B cell (primary cell): ENCODE data around the gene MYZAP. TPM values are rescaled to one million over a fixed set of nuclear protein-coding genes. Genes with fewer than 3 reads are reported as not detected.

Experiments used
- ATAC-seq: fragments of 200-7000 bp; cut with Tn5 transposase; one replicate; pipeline ENCODE4 v1.10.0; 2021; ENCODE audit warnings: low read depth, mild to moderate bottlenecking, moderate number of reproducible peaks, moderate library complexity
- CTCF ChIA-PET: fragments of 350-600 bp; sonication (Branson Sonifier 250); formaldehyde crosslinking; loops from one replicate; lab custom pipeline; 2021; ENCODE audit warnings: antibody characterized with exemption, inconsistent platforms; lab: Charles Lee
- POLR2A ChIA-PET: fragments of 350-600 bp; sonication (Branson Sonifier 250); formaldehyde crosslinking; loops from one replicate; lab custom pipeline; 2021; ENCODE audit warnings: antibody characterized with exemption; lab: Charles Lee
- DNase-seq: peaks from one replicate; pipeline ENCODE4 v3.0.0; 2013
- H2AFZ ChIP-seq: 2 replicates; pipeline ENCODE4 v1.6.1; 2012; ENCODE audit warnings: mild to moderate bottlenecking, low read depth, low read length; ENCODE audit not compliant: insufficient read depth, poor library complexity, severe bottlenecking
- H3K27ac ChIP-seq, 2 donors: 1 replicate in 1 of 2; 2 replicates in 1 of 2; pipeline ENCODE4 v1.5.1; 2012 to 2013; ENCODE audit warnings: low read length in 2 of 2, mild to moderate bottlenecking in 2 of 2, moderate library complexity in 1 of 2
- H3K27me3 ChIP-seq, 4 experiments: fragments of 200-600 bp in 1 of 4; sonication (generic) in 1 of 4; replicated peaks in 1 of 4; 1 replicate in 2 of 4; 2 replicates in 2 of 4; pipeline versions ENCODE4 v1.6.1 to v1.7.0; 2013 to 2016; ENCODE audit warnings: low read length in 3 of 4, mild to moderate bottlenecking in 2 of 4, mixed read lengths in 1 of 4, moderate library complexity in 1 of 4; ENCODE audit not compliant: insufficient read depth in 4 of 4, control insufficient read depth in 3 of 4; ENCODE audit errors: control extremely low read depth in 1 of 4
- H3K36me3 ChIP-seq, 2 experiments: replicated peaks in 1 of 2; 1 replicate in 1 of 2; 2 replicates in 1 of 2; pipeline versions ENCODE4 v1.6.1 to v1.7.1; 2013; ENCODE audit warnings: low read length in 1 of 2; ENCODE audit not compliant: insufficient read depth in 2 of 2, control insufficient read depth in 1 of 2; ENCODE audit errors: control extremely low read depth in 1 of 2, extremely low read depth in 1 of 2
- H3K4me1 ChIP-seq, 2 donors: fragments of 200-600 bp in 1 of 2; sonication (generic) in 1 of 2; 1 replicate in 1 of 2; 2 replicates in 1 of 2; pipeline versions ENCODE4 v1.5.1 to v1.6.1; 2013 to 2017; ENCODE audit warnings: low read length in 2 of 2; ENCODE audit not compliant: control insufficient read depth in 2 of 2, insufficient read depth in 2 of 2
- H3K4me2 ChIP-seq: replicated peaks from 2 replicates; pipeline ENCODE3; 2012; ENCODE audit warnings: mild to moderate bottlenecking, low read depth, low read length; ENCODE audit not compliant: poor library complexity, severe bottlenecking
- H3K4me3 ChIP-seq, 5 experiments: fragments of 200-600 bp in 1 of 5; sonication (generic) in 1 of 5; 1 replicate in 3 of 5; 2 replicates in 2 of 5; pipeline versions ENCODE4 v1.5.1 to v1.7.0; 2011 to 2016; ENCODE audit warnings: low read length in 4 of 5, mild to moderate bottlenecking in 4 of 5, low read depth in 2 of 5, control low read depth in 1 of 5, moderate library complexity in 1 of 5; ENCODE audit not compliant: insufficient read depth in 1 of 5; ENCODE audit errors: control extremely low read depth in 1 of 5, extremely low read depth in 1 of 5
- H3K79me2 ChIP-seq: fragments of 200-600 bp; sonication (generic); one replicate; pipeline ENCODE4 v1.6.0; 2016; ENCODE audit warnings: low read length; ENCODE audit not compliant: control insufficient read depth, insufficient read depth
- H3K9ac ChIP-seq: fragments of 200-600 bp; sonication (generic); 2 replicates; pipeline ENCODE4 v1.6.1; 2017; ENCODE audit warnings: mild to moderate bottlenecking, low read length, moderate library complexity
- H3K9me3 ChIP-seq, 3 donors: one replicate each; pipeline versions ENCODE4 v1.6.1 to v1.7.1; 2013; ENCODE audit warnings: low read length in 2 of 3; ENCODE audit not compliant: control insufficient read depth in 2 of 3, insufficient read depth in 1 of 3; ENCODE audit errors: control extremely low read depth in 1 of 3
- H4K20me1 ChIP-seq: 2 replicates; pipeline ENCODE4 v1.6.0; 2012; ENCODE audit warnings: mild to moderate bottlenecking, low read length; ENCODE audit not compliant: insufficient read depth, control insufficient read depth, poor library complexity, severe bottlenecking
- H3K27ac Mint-ChIP-seq: one replicate; pipeline ENCODE4 v1.8.0; 2021; ENCODE audit warnings: mixed read lengths
- H3K27me3 Mint-ChIP-seq: one replicate; pipeline ENCODE4 v1.8.0; 2021; ENCODE audit warnings: mixed read lengths
- H3K4me1 Mint-ChIP-seq: one replicate; pipeline ENCODE4 v1.8.0; 2021; ENCODE audit warnings: mixed read lengths
- H3K4me3 Mint-ChIP-seq: one replicate; pipeline ENCODE4 v1.8.0; 2021; ENCODE audit warnings: mixed read lengths
- H3K9me3 Mint-ChIP-seq: one replicate; pipeline ENCODE4 v1.8.0; 2022; ENCODE audit warnings: mixed read lengths; ENCODE audit not compliant: insufficient read depth
- EZH2 ChIP-seq: IDR thresholded peaks from 2 replicates; pipeline ENCODE4 v1.6.1; 2012; ENCODE audit warnings: borderline replicate concordance, low read depth, mild to moderate bottlenecking, moderate library complexity, low read length; ENCODE audit not compliant: insufficient read depth, poor library complexity, severe bottlenecking
- WGBS: methylation state at CpG from one replicate; pipeline ENCODE4 v1.1.5; 2013; ENCODE audit warnings: missing lambda C conversion rate; ENCODE audit not compliant: insufficient coverage; 5-methylcytosine and 5-hydroxymethylcytosine counted together
- intact Hi-C: fragments of 100-400 bp; cut with micrococcal nuclease; formaldehyde crosslinking; loops from one replicate; pipeline ENCODE4 v1.10.0; 2022
- polyA plus RNA-seq: library from polyadenylated mRNA; depleted of rRNA; stranded (reverse); fragments of >200 nt; gene quantifications from 2 replicates; pipeline ENCODE4 v1.2.3, GENCODE V29; 2012
- total RNA-seq, 2 donors: library from RNA; stranded (reverse); fragments of 120-200 nt in 1 of 2; gene quantifications; 1 replicate in 1 of 2; 2 replicates in 1 of 2; pipeline versions ENCODE4 v1.2.3 to v1.2.4, GENCODE V29; 2013 to 2022
- TF ChIP-seq, protein P1 (sequence below): fragments of 200-600 bp; IDR thresholded peaks from one replicate; pipeline ENCODE4 v1.8.0; 2022; ENCODE audit warnings: antibody characterized with exemption, mild to moderate bottlenecking

The MYZAP gene
- total and polyA plus RNA-seq, 2 donors (not counting 1 experiment from before 2014, with no cell fraction given): 1.0 to 2.8 TPM

- Mint-ChIP-seq H3K27ac (no peak overlapping the region), H3K9me3 (no peaks in the 10 kb centered on the region), H3K4me3 (no peak overlapping the region), H3K4me1 (peaks cover 11% of the 10 kb centered on the region), H3K27me3 (peaks cover 9% of the 10 kb centered on the region)
- Histone ChIP-seq H3K9ac (no peak overlapping the region), H3K36me3 (no peaks in the 10 kb centered on the region), H3K4me3 (no peak overlapping the region), H2AFZ (no peak overlapping the region), H3K4me2 (no peak overlapping the region), H3K79me2 (no peaks in the 10 kb centered on the region), H3K27ac (no peak overlapping the region), H3K27me3 (peaks cover 0 to 1% (median 0%) of the 10 kb centered on the region in 4 experiments), H3K9me3 (no peaks in the 10 kb centered on the region), H4K20me1 (no peaks in the 10 kb centered on the region), H3K4me1 (peaks cover 3 to 6% of the 10 kb centered on the region in 2 donors)
- CTCF ChIA-PET: interaction anchor here (1.3 to 3.4 kb wide), 4 partner anchors 10 to 18 kb away, joined by 3 to 10 read pairs (median 4); no protein-coding TSS in a partner anchor
- no peak for DNase-seq
- intact Hi-C loops: no loop called here
- POLR2A ChIA-PET: no interaction called here
- no peak for TF ChIP-seq EZH2
- TF ChIP-seq, protein P1, sequence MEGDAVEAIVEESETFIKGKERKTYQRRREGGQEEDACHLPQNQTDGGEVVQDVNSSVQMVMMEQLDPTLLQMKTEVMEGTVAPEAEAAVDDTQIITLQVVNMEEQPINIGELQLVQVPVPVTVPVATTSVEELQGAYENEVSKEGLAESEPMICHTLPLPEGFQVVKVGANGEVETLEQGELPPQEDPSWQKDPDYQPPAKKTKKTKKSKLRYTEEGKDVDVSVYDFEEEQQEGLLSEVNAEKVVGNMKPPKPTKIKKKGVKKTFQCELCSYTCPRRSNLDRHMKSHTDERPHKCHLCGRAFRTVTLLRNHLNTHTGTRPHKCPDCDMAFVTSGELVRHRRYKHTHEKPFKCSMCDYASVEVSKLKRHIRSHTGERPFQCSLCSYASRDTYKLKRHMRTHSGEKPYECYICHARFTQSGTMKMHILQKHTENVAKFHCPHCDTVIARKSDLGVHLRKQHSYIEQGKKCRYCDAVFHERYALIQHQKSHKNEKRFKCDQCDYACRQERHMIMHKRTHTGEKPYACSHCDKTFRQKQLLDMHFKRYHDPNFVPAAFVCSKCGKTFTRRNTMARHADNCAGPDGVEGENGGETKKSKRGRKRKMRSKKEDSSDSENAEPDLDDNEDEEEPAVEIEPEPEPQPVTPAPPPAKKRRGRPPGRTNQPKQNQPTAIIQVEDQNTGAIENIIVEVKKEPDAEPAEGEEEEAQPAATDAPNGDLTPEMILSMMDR: no peak
- WGBS: 100% methylated on average over 1 of the region's 4 CpGs
- ATAC-seq: no peak
These were observed 18.6 kb upstream of the MYZAP start for GRCh38 chr15:57573151-57573550.

DNA sequence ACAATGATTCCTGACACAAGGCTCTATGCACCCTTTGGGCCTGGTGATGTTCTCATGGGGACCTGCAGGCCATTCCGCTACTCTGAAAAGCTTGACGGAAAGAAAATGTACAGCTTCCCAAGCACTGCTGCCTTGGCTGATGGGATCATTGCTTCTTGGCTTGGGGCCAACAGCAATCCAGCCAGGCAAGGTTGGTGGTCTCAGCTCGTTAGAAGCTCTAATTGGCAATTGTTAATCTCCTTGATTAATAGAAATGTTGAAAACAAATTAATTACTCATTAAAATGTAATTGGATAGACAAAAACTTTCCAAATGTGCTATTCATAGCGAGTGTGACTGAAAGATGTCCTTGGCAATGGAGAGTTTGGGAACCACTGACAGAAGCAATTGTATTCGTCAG is 16.3 kb upstream of the MYZAP start:
- intact Hi-C loops: no loop called here
- H3K4me1 ChIP-seq: no peaks in the 10 kb centered on the region
- TF ChIP-seq, protein P1: no peak
- no peak for TF ChIP-seq EZH2
- POLR2A ChIA-PET: no interaction called here
- H2AFZ ChIP-seq: no peak overlapping the region
- H3K36me3 ChIP-seq: no peaks in the 10 kb centered on the region
- Mint-ChIP-seq H3K27ac (no peak overlapping the region), H3K4me3 (no peak overlapping the region), H3K4me1 (peaks cover 1% of the 10 kb centered on the region), H3K9me3 (no peaks in the 10 kb centered on the region), H3K27me3 (peaks cover 26% of the 10 kb centered on the region)
- no peak overlapping the region for H3K4me2 ChIP-seq
- H3K27me3 ChIP-seq: peaks cover 0 to 9% (median 1%) of the 10 kb centered on the region in 4 experiments
- WGBS: 94% methylated on average over 2 of the region's 5 CpGs
- no peak for ATAC-seq
- no peak overlapping the region for H3K9ac ChIP-seq
- H3K9me3 ChIP-seq: no peaks in the 10 kb centered on the region
- H4K20me1 ChIP-seq: no peaks in the 10 kb centered on the region
- H3K79me2 ChIP-seq: no peaks in the 10 kb centered on the region
- DNase-seq: no peak
- CTCF ChIA-PET: interaction anchor here (3.4 kb wide), 1 partner anchor 15 kb away, joined by 10 read pairs; no protein-coding TSS in a partner anchor
- H3K27ac ChIP-seq: no peak overlapping the region
- H3K4me3 ChIP-seq: no peak overlapping the region
